WTC11 (cell line): ENCODE data around the gene EPS8L2. TPM values are rescaled to one million over a fixed set of nuclear protein-coding genes. Genes with fewer than 3 reads are reported as not detected.

Experiments used
- ATAC-seq: fragments of 200-7000 bp; cut with Tn5 transposase; 2 replicates; pipeline ENCODE4 v1.10.0; 2021; ENCODE audit warnings: mild to moderate bottlenecking, moderate library complexity
- CTCF ChIA-PET: fragments of 300-600 bp; sonication (Branson Sonifier 250); formaldehyde crosslinking; loops from one replicate; lab custom pipeline; 2021; ENCODE audit warnings: antibody characterized with exemption; lab: Charles Lee
- POLR2A ChIA-PET: fragments of 350-600 bp; sonication (Branson Sonifier 250); formaldehyde crosslinking; loops from one replicate; lab custom pipeline; 2021; ENCODE audit warnings: antibody characterized with exemption; lab: Charles Lee
- DNase-seq: peaks from one replicate; pipeline ENCODE4 v3.0.0; 2021; ENCODE audit warnings: low spot score
- H3K27ac Mint-ChIP-seq: 2 replicates; pipeline ENCODE4 v1.8.0; 2021; ENCODE audit warnings: mixed read lengths
- H3K27me3 Mint-ChIP-seq: 2 replicates; pipeline ENCODE4 v1.8.0; 2021; ENCODE audit warnings: low read depth, mild to moderate bottlenecking, moderate library complexity, mixed read lengths
- H3K36me3 Mint-ChIP-seq: 2 replicates; pipeline ENCODE4 v1.8.0; 2021; ENCODE audit warnings: mixed read lengths
- H3K4me1 Mint-ChIP-seq: 2 replicates; pipeline ENCODE4 v1.8.0; 2022; ENCODE audit warnings: mixed read lengths
- H3K4me3 Mint-ChIP-seq: 2 replicates; pipeline ENCODE4 v1.8.0; 2021; ENCODE audit warnings: mild to moderate bottlenecking, moderate library complexity, mixed read lengths
- H3K9me3 Mint-ChIP-seq: 2 replicates; pipeline ENCODE4 v1.8.0; 2021; ENCODE audit warnings: mixed read lengths
- ATF1 ChIP-seq: sonication (generic); formaldehyde crosslinking; IDR thresholded peaks from 2 replicates; pipeline ENCODE4 v1.8.1; 2023; ENCODE audit warnings: mild to moderate bottlenecking, moderate library complexity, missing genetic modification reagents
- ATF2 ChIP-seq: sonication (generic); formaldehyde crosslinking; IDR thresholded peaks from 2 replicates; pipeline ENCODE4 v1.8.1; 2022; ENCODE audit warnings: low read depth, missing genetic modification reagents, borderline replicate concordance
- ATF3 ChIP-seq: sonication (generic); formaldehyde crosslinking; conservative IDR thresholded peaks from 2 replicates; pipeline ENCODE4 v1.8.1; 2022; ENCODE audit warnings: mild to moderate bottlenecking, missing genetic modification reagents
- CTCF ChIP-seq: fragments of 200-600 bp; IDR thresholded peaks from 2 replicates; pipeline ENCODE4 v1.8.0; 2022; ENCODE audit warnings: antibody characterized with exemption
- FOXK1 ChIP-seq: sonication (generic); formaldehyde crosslinking; IDR thresholded peaks from 2 replicates; pipeline ENCODE4 v1.8.0; 2022; ENCODE audit warnings: mild to moderate bottlenecking, moderate library complexity, missing genetic modification reagents
- GRHL2 ChIP-seq: fragments of 250-450 bp; sonication (Bioruptor Pico); IDR thresholded peaks from 2 replicates; pipeline ENCODE4 v1.8.0; 2022; ENCODE audit warnings: mild to moderate bottlenecking, moderate library complexity; ENCODE audit not compliant: insufficient replicate concordance, severe bottlenecking
- GTF2I ChIP-seq: fragments of 250-450 bp; sonication (Bioruptor Pico); conservative IDR thresholded peaks from 2 replicates; pipeline ENCODE4 v1.4.0; 2021; ENCODE audit warnings: mild to moderate bottlenecking
- NFYB ChIP-seq: sonication (generic); formaldehyde crosslinking; conservative IDR thresholded peaks from 2 replicates; pipeline ENCODE4 v1.8.0; 2022; ENCODE audit warnings: low read depth, missing genetic modification reagents
- NR1H2 ChIP-seq: sonication (generic); formaldehyde crosslinking; IDR thresholded peaks from 2 replicates; pipeline ENCODE4 v1.9.0; 2021; ENCODE audit warnings: mild to moderate bottlenecking, moderate library complexity, missing genetic modification reagents
- RORB ChIP-seq: fragments of 250-450 bp; sonication (Bioruptor Pico); IDR thresholded peaks from 2 replicates; pipeline ENCODE4 v1.9.0; 2021; ENCODE audit warnings: mild to moderate bottlenecking
- TEAD4 ChIP-seq: sonication (generic); formaldehyde crosslinking; IDR thresholded peaks from 2 replicates; pipeline ENCODE4 v1.8.0; 2022; ENCODE audit warnings: mild to moderate bottlenecking, missing genetic modification reagents
- ZBTB21 ChIP-seq: sonication (generic); formaldehyde crosslinking; IDR thresholded peaks from 2 replicates; pipeline ENCODE4 v1.8.1; 2023; ENCODE audit warnings: mild to moderate bottlenecking, missing genetic modification reagents, borderline replicate concordance
- ZNF423 ChIP-seq: fragments of 250-450 bp; sonication (Bioruptor Pico); IDR thresholded peaks from 2 replicates; pipeline ENCODE4 v2.1.2; 2022; ENCODE audit warnings: mild to moderate bottlenecking, moderate library complexity
- ZNF532 ChIP-seq: fragments of 250-450 bp; sonication (Bioruptor Pico); IDR thresholded peaks from 2 replicates; pipeline ENCODE4 v1.9.0; 2021; ENCODE audit warnings: mild to moderate bottlenecking, borderline replicate concordance
- total RNA-seq: library from RNA; stranded (reverse); gene quantifications from 3 replicates; pipeline ENCODE4 v1.2.3, GENCODE V29; 2021

The EPS8L2 gene
- total RNA-seq, 1 experiment from 2014 or later = 51.6 TPM

- ATAC-seq (peak; percentile 53), DNase-seq (peak; percentile 14)
- Mint-ChIP-seq H3K27ac (peak overlapping the region; percentile 57; the same call in 1 of the 2 replicates), H3K4me3 (no peak overlapping the region), H3K27me3 (no peaks in the 10 kb centered on the region), H3K36me3 (peaks cover 14% of the 10 kb centered on the region), H3K9me3 (no peaks in the 10 kb centered on the region), H3K4me1 (peaks cover 11% of the 10 kb centered on the region)
- no peak for TF ChIP-seq ATF3 (CRISPR knock-in tag)
- no peak for TF ChIP-seq RORB (CRISPR knock-in tag)
- TF ChIP-seq NFYB = no peak
- no peak for TF ChIP-seq ZBTB21 (CRISPR knock-in tag)
- TF ChIP-seq ATF2 (CRISPR knock-in tag) = no peak
- ChIA-PET CTCF (interaction anchor here (1.4 kb wide), 1 partner anchor 12 kb away, joined by 3 read pairs; no protein-coding TSS in a partner anchor), POLR2A (no interaction called here)
Observed at GRCh38 chr11:771617-772204, 65.7 kb downstream of the EPS8L2 start.

- Mint-ChIP-seq H3K4me3 (no peak overlapping the region), H3K27ac (no peak overlapping the region), H3K4me1 (peaks cover 11% of the 10 kb centered on the region), H3K27me3 (no peaks in the 10 kb centered on the region), H3K36me3 (peaks cover 9% of the 10 kb centered on the region; the same call in 1 of the 2 replicates), H3K9me3 (no peaks in the 10 kb centered on the region)
- no peak for ATAC-seq
- ChIA-PET CTCF (interaction anchor here (1.4 kb wide), 1 partner anchor 11 kb away, joined by 3 read pairs; no protein-coding TSS in a partner anchor), POLR2A (no interaction called here)
- peak; percentile 12 for DNase-seq
- TF ChIP-seq CTCF = no peak
Observed at GRCh38 chr11:772429-773390, 66.7 kb downstream of the EPS8L2 start.

- H3K27ac Mint-ChIP-seq = no peak overlapping the region
- POLR2A ChIA-PET = no interaction called here
Observed at GRCh38 chr11:773425-773824, 67.4 kb downstream of the EPS8L2 start.

More at GRCh38 chr11:773425-773824, 67.4 kb downstream of the EPS8L2 start:
- CTCF ChIA-PET = interaction anchor here (0.5 kb wide), 1 partner anchor 12 kb away, joined by 3 read pairs; no protein-coding TSS in a partner anchor
- no peaks in the 10 kb centered on the region for H3K27me3 Mint-ChIP-seq
- no peaks in the 10 kb centered on the region for H3K9me3 Mint-ChIP-seq
- no peak overlapping the region for H3K4me3 Mint-ChIP-seq
- H3K4me1 Mint-ChIP-seq = peaks cover 11% of the 10 kb centered on the region
- TF ChIP-seq ZNF532 (CRISPR knock-in tag) (no peak), FOXK1 (no peak), NR1H2 (no peak), ZNF423 (no peak), GTF2I (CRISPR knock-in tag) (no peak), GRHL2 (CRISPR knock-in tag) (no peak), ATF1 (CRISPR knock-in tag) (no peak), TEAD4 (CRISPR knock-in tag) (no peak)
- peaks cover 9% of the 10 kb centered on the region; the same call in 1 of the 2 replicates for H3K36me3 Mint-ChIP-seq
- DNase-seq (no peak), ATAC-seq (no peak)
